ENCODE data around the gene KRTAP13-4.
A peak's percentile ranks its signal among the peaks of the same experiment; 100 is the strongest.

KRTAP13-4 gene

DNA sequence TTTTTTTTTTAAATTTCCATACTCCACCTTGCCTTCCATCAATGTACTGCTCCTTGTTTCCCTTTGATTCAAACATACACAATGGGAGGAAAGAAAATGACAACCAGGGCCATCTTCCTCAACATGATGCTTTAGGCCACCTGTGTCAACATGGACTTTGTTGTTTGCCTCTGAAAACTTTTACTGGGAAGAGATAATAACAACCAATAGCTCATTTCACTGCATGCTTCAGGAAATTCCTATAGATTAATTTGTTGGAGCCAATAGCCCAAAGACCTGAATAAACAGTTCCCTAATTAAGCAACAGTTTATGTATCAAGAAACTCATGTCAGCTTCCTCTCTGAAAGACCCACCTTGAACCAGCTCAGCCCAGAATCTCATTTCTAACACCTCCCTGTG lies 13.2 kb downstream of the KRTAP13-4 start:
- H3K9me3 Mint-ChIP-seq = no peaks in the 10 kb centered on the region
- H3K4me1 Mint-ChIP-seq = no peaks in the 10 kb centered on the region
- TF ChIP-seq, protein P1, sequence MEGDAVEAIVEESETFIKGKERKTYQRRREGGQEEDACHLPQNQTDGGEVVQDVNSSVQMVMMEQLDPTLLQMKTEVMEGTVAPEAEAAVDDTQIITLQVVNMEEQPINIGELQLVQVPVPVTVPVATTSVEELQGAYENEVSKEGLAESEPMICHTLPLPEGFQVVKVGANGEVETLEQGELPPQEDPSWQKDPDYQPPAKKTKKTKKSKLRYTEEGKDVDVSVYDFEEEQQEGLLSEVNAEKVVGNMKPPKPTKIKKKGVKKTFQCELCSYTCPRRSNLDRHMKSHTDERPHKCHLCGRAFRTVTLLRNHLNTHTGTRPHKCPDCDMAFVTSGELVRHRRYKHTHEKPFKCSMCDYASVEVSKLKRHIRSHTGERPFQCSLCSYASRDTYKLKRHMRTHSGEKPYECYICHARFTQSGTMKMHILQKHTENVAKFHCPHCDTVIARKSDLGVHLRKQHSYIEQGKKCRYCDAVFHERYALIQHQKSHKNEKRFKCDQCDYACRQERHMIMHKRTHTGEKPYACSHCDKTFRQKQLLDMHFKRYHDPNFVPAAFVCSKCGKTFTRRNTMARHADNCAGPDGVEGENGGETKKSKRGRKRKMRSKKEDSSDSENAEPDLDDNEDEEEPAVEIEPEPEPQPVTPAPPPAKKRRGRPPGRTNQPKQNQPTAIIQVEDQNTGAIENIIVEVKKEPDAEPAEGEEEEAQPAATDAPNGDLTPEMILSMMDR (IDR thresholded peaks at IDR 0.05; ENCODE audit: unreplicated experiment in 3 of 3) = no peak
- no peaks in the 10 kb centered on the region for H3K36me3 Mint-ChIP-seq (ENCODE audit: low read depth)
- H3K27me3 Mint-ChIP-seq (ENCODE audit: low read depth) = no peaks in the 10 kb centered on the region
- no peak overlapping the region for H3K4me3 Mint-ChIP-seq
- H3K27ac Mint-ChIP-seq = no peak overlapping the region

DNA sequence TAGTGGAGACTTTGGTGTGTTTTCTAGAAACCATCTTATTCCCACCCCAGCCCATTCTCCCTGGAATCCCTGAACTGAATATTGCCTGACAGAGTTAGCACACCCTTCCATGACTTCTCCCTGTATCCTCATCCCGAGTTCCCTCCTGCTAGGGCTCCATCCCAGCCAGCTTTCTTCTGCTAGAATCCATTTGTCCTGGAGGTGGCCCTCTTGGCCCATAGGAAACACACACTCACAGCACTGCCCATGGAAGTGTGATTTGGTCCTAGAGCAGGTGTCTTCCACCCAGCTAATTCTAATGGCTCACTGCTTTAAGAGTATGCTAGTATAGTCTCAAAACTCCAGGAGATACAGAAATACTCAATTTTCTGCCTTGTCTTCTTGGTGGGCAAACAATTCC lies 14.2 kb downstream of the KRTAP13-4 start:
- Mint-ChIP-seq H3K27me3 (ENCODE audit: low read depth) (no peaks in the 10 kb centered on the region), H3K9me3 (no peaks in the 10 kb centered on the region), H3K27ac (no peak overlapping the region), H3K4me3 (no peak overlapping the region), H3K36me3 (ENCODE audit: low read depth) (no peaks in the 10 kb centered on the region), H3K4me1 (no peaks in the 10 kb centered on the region)
- TF ChIP-seq, protein P1 (IDR thresholded peaks at IDR 0.05; ENCODE audit: unreplicated experiment in 3 of 3) = no peak

DNA sequence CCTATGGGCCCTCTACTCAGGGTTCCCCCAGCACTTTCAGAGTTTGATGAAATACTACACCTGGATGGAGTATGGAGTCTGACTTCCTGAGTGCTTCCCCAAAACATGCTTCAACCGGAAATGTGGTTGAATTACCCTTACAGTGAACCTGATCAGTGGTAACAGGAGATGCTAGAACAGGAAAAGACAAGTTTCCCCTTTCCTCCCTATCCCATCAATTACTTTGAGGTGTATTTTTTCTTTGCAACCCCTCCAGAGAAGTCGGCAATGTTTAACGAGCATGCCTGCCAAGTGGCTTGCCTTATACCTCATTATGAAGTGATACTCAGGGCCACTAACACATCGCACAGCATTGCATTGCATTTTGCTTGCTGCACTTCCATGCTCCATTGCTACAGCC lies 17.0 kb downstream of the KRTAP13-4 start:
- Mint-ChIP-seq H3K4me3 (no peak overlapping the region), H3K27me3 (ENCODE audit: low read depth) (no peaks in the 10 kb centered on the region), H3K4me1 (no peaks in the 10 kb centered on the region), H3K9me3 (no peaks in the 10 kb centered on the region), H3K27ac (peak overlapping the region in 1 of 3 experiments; percentile 84), H3K36me3 (ENCODE audit: low read depth) (no peaks in the 10 kb centered on the region)
- TF ChIP-seq, protein P1 (IDR thresholded peaks at IDR 0.05; ENCODE audit: unreplicated experiment in 3 of 3) = no peak

DNA sequence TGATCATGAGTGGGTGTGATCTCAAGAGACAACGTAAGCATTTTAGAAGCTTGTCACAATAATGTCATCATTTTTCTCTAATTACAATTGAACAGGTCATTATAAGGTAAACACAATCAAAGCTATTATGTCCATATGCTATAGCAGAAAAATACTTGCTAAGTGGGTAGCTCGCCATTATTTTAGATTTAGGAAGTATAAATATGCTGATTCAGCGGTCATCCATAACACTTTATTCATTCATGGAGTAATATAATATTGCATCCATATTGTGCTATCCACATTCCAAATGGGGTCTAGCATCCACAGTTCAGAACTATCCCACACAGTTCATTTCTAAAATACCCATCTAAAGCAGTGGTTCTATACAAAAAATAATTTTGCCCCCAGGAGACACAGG lies 18.5 kb downstream of the KRTAP13-4 start:
- no peaks in the 10 kb centered on the region for H3K36me3 Mint-ChIP-seq (ENCODE audit: low read depth)
- TF ChIP-seq, protein P1 (IDR thresholded peaks at IDR 0.05; ENCODE audit: unreplicated experiment in 3 of 3) = no peak
- no peaks in the 10 kb centered on the region for H3K9me3 Mint-ChIP-seq
- H3K4me1 Mint-ChIP-seq = no peaks in the 10 kb centered on the region
- H3K27ac Mint-ChIP-seq = no peak overlapping the region
- no peak overlapping the region for H3K4me3 Mint-ChIP-seq
- H3K27me3 Mint-ChIP-seq (ENCODE audit: low read depth) = no peaks in the 10 kb centered on the region

DNA sequence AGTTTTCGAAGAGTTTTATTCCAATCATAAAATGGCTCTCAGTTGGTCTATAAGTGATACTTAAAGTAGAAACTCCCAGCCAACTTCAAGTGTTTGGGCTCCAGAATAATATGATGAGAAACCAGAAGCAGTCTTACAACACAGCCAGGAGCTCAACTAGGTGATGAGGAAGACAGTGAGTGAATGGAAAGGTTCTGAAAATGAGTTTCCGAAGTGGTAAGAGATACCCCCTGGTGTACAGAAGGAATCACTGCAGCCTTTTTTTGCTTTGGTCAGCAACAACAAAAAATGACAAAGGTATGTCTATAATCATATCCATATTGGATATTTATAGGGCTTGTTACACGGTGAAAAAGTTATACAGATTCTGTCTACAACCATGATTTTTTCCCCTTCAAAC lies 33.7 kb downstream of the KRTAP13-4 start:
- H3K27me3 Mint-ChIP-seq (ENCODE audit: low read depth) = no peaks in the 10 kb centered on the region
- no peak overlapping the region for H3K27ac Mint-ChIP-seq
- H3K4me3 Mint-ChIP-seq = no peak overlapping the region
- TF ChIP-seq, protein P1 (IDR thresholded peaks at IDR 0.05; ENCODE audit: unreplicated experiment in 3 of 3) = peak; percentile 33 to 45 (median 36)
- no peaks in the 10 kb centered on the region for H3K9me3 Mint-ChIP-seq
- no peaks in the 10 kb centered on the region for H3K4me1 Mint-ChIP-seq
- H3K36me3 Mint-ChIP-seq (ENCODE audit: low read depth) = no peaks in the 10 kb centered on the region

DNA sequence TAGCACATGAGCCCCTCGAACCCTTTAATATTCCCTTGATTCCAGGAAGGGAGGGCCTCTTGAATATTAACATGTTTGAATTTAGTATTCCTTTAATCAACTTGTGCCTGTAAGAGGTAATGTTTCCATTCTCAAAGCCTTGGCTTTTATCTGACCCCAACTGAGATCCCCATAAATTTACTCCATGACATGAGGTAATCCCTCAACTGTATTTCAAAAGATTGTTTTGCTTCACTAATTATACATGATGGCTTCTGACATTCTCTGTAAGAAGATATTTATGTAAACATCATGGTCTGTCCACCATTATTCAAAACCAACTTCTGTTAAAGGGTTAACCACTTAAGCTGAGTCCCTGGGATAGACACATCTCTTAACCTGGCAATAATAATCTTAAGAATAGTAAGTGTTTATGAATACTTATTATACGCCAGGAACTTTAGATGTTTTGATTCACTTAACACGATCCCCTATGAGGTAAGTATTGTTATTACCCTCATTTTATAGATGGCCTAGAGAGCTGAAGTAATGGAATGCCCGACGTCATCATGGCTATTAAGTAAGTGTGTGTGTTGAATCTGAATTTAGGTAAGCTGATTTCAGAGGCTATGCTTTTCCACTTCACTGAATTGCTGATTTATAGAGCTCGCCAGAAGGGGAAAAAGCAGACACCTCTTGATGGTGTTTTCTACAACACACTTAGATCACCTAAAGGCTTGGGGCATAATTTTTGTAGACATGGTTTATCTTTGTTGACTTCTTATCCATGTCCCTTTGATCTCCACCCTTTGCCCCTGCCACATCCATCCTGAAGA lies 39.1 kb downstream of the KRTAP13-4 start:
- Mint-ChIP-seq H3K9me3 (no peaks in the 10 kb centered on the region), H3K4me3 (no peak overlapping the region), H3K36me3 (ENCODE audit: low read depth) (no peaks in the 10 kb centered on the region), H3K27ac (peak overlapping the region in 1 of 3 experiments; percentile 27), H3K27me3 (ENCODE audit: low read depth) (no peaks in the 10 kb centered on the region), H3K4me1 (no peaks in the 10 kb centered on the region)
- TF ChIP-seq, protein P1 (IDR thresholded peaks at IDR 0.05; ENCODE audit: unreplicated experiment in 3 of 3) = no peak
